Hepatocyte (in vitro differentiated cells): Measurements from ENCODE around the gene HS3ST4. TPM values are rescaled to one million over a fixed set of nuclear protein-coding genes. Genes with fewer than 3 reads are reported as not detected.

Experiments
- DNase-seq: peaks from one replicate; pipeline ENCODE4 v3.0.0-alpha.2; 2016; ENCODE audit warnings: low spot score
- H2AFZ ChIP-seq: fragments of 200-600 bp; sonication (generic); 2 replicates; pipeline ENCODE4 v1.6.0; 2016; ENCODE audit warnings: antibody characterized with exemption, mild to moderate bottlenecking
- H3K27ac ChIP-seq: fragments of 200-600 bp; sonication (generic); 2 replicates; pipeline ENCODE4 v1.5.1; 2016; ENCODE audit warnings: mild to moderate bottlenecking
- H3K27me3 ChIP-seq: fragments of 200-600 bp; sonication (generic); 2 replicates; pipeline ENCODE4 v1.6.1; 2016
- H3K36me3 ChIP-seq: fragments of 200-600 bp; sonication (generic); replicated peaks from 2 replicates; pipeline ENCODE4 v1.5.1; 2016; ENCODE audit warnings: low read depth; ENCODE audit not compliant: insufficient read depth
- H3K4me1 ChIP-seq: fragments of 200-600 bp; sonication (generic); 2 replicates; pipeline ENCODE4 v1.5.1; 2016; ENCODE audit warnings: mild to moderate bottlenecking, moderate library complexity; ENCODE audit not compliant: insufficient read depth
- H3K4me2 ChIP-seq: fragments of 200-600 bp; sonication (generic); 2 replicates; pipeline ENCODE4 v1.6.0; 2016
- H3K4me3 ChIP-seq: fragments of 200-600 bp; sonication (generic); 2 replicates; pipeline ENCODE4 v1.5.1; 2016; ENCODE audit warnings: mild to moderate bottlenecking
- H3K79me2 ChIP-seq: fragments of 200-600 bp; sonication (generic); 2 replicates; pipeline ENCODE4 v1.6.0; 2017; ENCODE audit warnings: mild to moderate bottlenecking
- H3K9me2 ChIP-seq: fragments of 200-600 bp; sonication (generic); replicated peaks from 2 replicates; pipeline ENCODE4 v1.6.0; 2017; ENCODE audit warnings: mild to moderate bottlenecking; ENCODE audit not compliant: insufficient read depth
- H3K9me3 ChIP-seq: fragments of 200-600 bp; sonication (generic); 2 replicates; pipeline ENCODE4 v1.5.1; 2016; ENCODE audit warnings: low read depth, mild to moderate bottlenecking
- H4K20me1 ChIP-seq: fragments of 200-600 bp; sonication (generic); 2 replicates; pipeline ENCODE4 v1.6.0; 2016; ENCODE audit warnings: mild to moderate bottlenecking; ENCODE audit not compliant: insufficient read depth, poor library complexity, severe bottlenecking
- CTCF ChIP-seq: fragments of 200-600 bp; sonication (generic); IDR thresholded peaks from 2 replicates; pipeline ENCODE4 v1.5.1; 2016; ENCODE audit warnings: antibody characterized with exemption, mild to moderate bottlenecking; ENCODE audit not compliant: poor library complexity
- EZH2 ChIP-seq: fragments of 200-600 bp; sonication (generic); IDR thresholded peaks from 2 replicates; pipeline ENCODE4 v1.6.1; 2016; ENCODE audit warnings: antibody characterized with exemption, mild to moderate bottlenecking, borderline replicate concordance
- EZH2phosphoT487 ChIP-seq: fragments of 200-600 bp; sonication (generic); IDR thresholded peaks from one replicate; pipeline ENCODE4 v1.6.1; 2018; ENCODE audit warnings: antibody characterized with exemption, mild to moderate bottlenecking, low read depth, moderate library complexity; ENCODE audit not compliant: unreplicated experiment, severe bottlenecking
- WGBS: methylation state at CpG from one replicate; pipeline ENCODE4 v1.1.6; 2016; ENCODE audit warnings: low lambda C conversion rate; ENCODE audit errors: missing lambda C conversion rate; 5-methylcytosine and 5-hydroxymethylcytosine counted together
- polyA plus RNA-seq: library from polyadenylated mRNA; unstranded; fragments of >200 nt; fragmentation: Nextera tagmentation; extraction: Ambion mirVana; gene quantifications from 2 replicates; pipeline ENCODE4 v1.2.1, GENCODE V29; 2016
- total RNA-seq: library from RNA; depleted of rRNA; stranded (reverse); fragments of >200 nt; gene quantifications from 2 replicates; pipeline ENCODE4 v1.2.3, GENCODE V29; 2014

Gene HS3ST4
- total and polyA plus RNA-seq, 2 experiments from 2014 or later: 2.0 to 3.1 TPM

- Histone ChIP-seq H3K36me3 (no peaks in the 10 kb centered on the region), H2AFZ (no peak overlapping the region), H4K20me1 (no peaks in the 10 kb centered on the region), H3K9me2 (no peaks in the 10 kb centered on the region), H3K27ac (no peak overlapping the region), H3K4me3 (no peak overlapping the region), H3K4me1 (no peaks in the 10 kb centered on the region), H3K4me2 (no peak overlapping the region), H3K9me3 (no peaks in the 10 kb centered on the region), H3K27me3 (no peaks in the 10 kb centered on the region), H3K79me2 (no peaks in the 10 kb centered on the region)
- TF ChIP-seq CTCF (no peak), EZH2 (no peak), EZH2phosphoT487 (no peak)
- DNase-seq: no peak
- 62% methylated on average over 6 of the region's 6 CpGs for WGBS
Observed at GRCh38 chr16:25868106-25868505, 176.3 kb downstream of the HS3ST4 start.

GRCh38 chr16:25868706-25869370 is 177.1 kb downstream of the HS3ST4 start:
- Histone ChIP-seq H2AFZ (no peak overlapping the region), H3K79me2 (no peaks in the 10 kb centered on the region), H3K27me3 (no peaks in the 10 kb centered on the region), H3K9me3 (no peaks in the 10 kb centered on the region), H3K27ac (no peak overlapping the region), H3K9me2 (no peaks in the 10 kb centered on the region), H3K4me2 (no peak overlapping the region), H3K36me3 (no peaks in the 10 kb centered on the region), H3K4me1 (no peaks in the 10 kb centered on the region), H4K20me1 (no peaks in the 10 kb centered on the region), H3K4me3 (no peak overlapping the region)
- TF ChIP-seq EZH2phosphoT487 (no peak), EZH2 (no peak), CTCF (no peak)
- DNase-seq: no peak
- WGBS: 59% methylated on average over 9 of the region's 9 CpGs

DNA sequence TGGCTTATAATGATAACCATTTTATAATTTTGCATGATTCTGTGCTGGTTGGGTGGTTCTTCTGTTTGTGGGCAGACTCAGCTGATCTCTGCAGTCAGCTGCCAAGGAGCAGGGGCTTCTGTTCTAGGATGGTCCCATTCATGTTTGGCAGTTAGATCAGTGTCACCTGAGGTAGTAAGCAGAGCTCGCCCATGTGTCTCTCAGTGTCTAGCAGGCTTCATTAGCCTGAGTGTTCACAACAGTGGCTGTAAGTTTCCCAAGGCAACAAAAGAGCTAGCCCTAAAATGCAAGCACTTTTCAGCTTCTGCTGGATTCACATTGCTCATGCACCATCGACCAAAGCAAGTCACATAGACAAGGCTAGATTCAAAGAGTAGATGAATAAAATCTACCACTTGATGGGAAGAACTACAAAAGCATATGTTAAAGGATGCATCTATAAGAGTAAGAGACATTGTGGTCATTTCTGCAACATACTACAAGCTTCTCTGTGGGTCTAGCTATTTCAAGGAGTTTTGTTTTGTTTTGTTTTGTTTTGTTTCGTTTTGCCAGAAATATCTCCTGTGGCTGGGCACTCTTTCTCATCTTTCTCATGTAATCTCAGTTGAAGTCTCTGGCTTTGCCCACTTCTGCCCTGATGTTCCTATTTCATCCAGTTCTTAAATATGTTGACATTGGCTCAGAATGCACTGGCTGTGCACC is 180.8 kb downstream of the HS3ST4 start:
- Histone ChIP-seq H3K4me2 (no peak overlapping the region), H3K27ac (no peak overlapping the region), H3K9me2 (no peaks in the 10 kb centered on the region), H3K4me1 (no peaks in the 10 kb centered on the region), H3K36me3 (no peaks in the 10 kb centered on the region), H3K4me3 (no peak overlapping the region), H4K20me1 (no peaks in the 10 kb centered on the region), H2AFZ (no peak overlapping the region), H3K27me3 (no peaks in the 10 kb centered on the region), H3K79me2 (no peaks in the 10 kb centered on the region), H3K9me3 (no peaks in the 10 kb centered on the region)
- TF ChIP-seq EZH2 (no peak), EZH2phosphoT487 (no peak), CTCF (no peak)
- DNase-seq: no peak
- 67% methylated on average over 3 of the region's 3 CpGs for WGBS
